ENCODE data around the gene B4GALT1.
"Not testable (repeated sequence)": the region's sequence is repeated elsewhere in the genome, so short reads cannot be mapped to it uniquely, and the experiment has no call there.

Gene B4GALT1

GRCh38 chr9:33184963-33185362 lies 17.8 kb upstream of the B4GALT1 start:
- DNase-seq (ENCODE audit: low spot score): no peak

GRCh38 chr9:33182519-33182918 lies 15.4 kb upstream of the B4GALT1 start:
- DNase-seq (ENCODE audit: low spot score): no peak

GRCh38 chr9:33180526-33181184 lies 13.5 kb upstream of the B4GALT1 start:
- DNase-seq (ENCODE audit: low spot score): no peak

GRCh38 chr9:33178972-33179697 lies 12.0 kb upstream of the B4GALT1 start:
- no peak for DNase-seq (ENCODE audit: low spot score)

GRCh38 chr9:33177639-33178038 lies 10.5 kb upstream of the B4GALT1 start:
- DNase-seq (ENCODE audit: low spot score): no peak

- no peak for DNase-seq (ENCODE audit: low spot score)
Measured at GRCh38 chr9:33177086-33177485, 9.9 kb upstream of the B4GALT1 start.

- no peak for DNase-seq (ENCODE audit: low spot score)
Measured at GRCh38 chr9:33175649-33176325, 8.7 kb upstream of the B4GALT1 start.

GRCh38 chr9:33172256-33173238 lies 5.4 kb upstream of the B4GALT1 start:
- DNase-seq (ENCODE audit: low spot score): no peak

- peak; percentile 47 for DNase-seq (ENCODE audit: low spot score)
Measured at GRCh38 chr9:33170464-33171415, 3.6 kb upstream of the B4GALT1 start.

GRCh38 chr9:33168941-33169544 lies 1.9 kb upstream of the B4GALT1 start:
- DNase-seq (ENCODE audit: low spot score): no peak

- no peak for DNase-seq (ENCODE audit: low spot score)
Measured at GRCh38 chr9:33167972-33168461, 881 bp upstream of the B4GALT1 start.

GRCh38 chr9:33166231-33167083 lies 679 bp downstream of the B4GALT1 start:
- DNase-seq (ENCODE audit: low spot score): no peak

GRCh38 chr9:33165263-33166151 lies 1.6 kb downstream of the B4GALT1 start:
- DNase-seq (ENCODE audit: low spot score): no peak

GRCh38 chr9:33164921-33165262 lies 2.2 kb downstream of the B4GALT1 start:
- DNase-seq (ENCODE audit: low spot score): not testable (repeated sequence)

GRCh38 chr9:33164138-33164809 lies 2.9 kb downstream of the B4GALT1 start:
- DNase-seq (ENCODE audit: low spot score): no peak

- no peak for DNase-seq (ENCODE audit: low spot score)
Measured at GRCh38 chr9:33163433-33164137, 3.6 kb downstream of the B4GALT1 start.

GRCh38 chr9:33162721-33163311 lies 4.3 kb downstream of the B4GALT1 start:
- no peak for DNase-seq (ENCODE audit: low spot score)

Data from SW480 (cell line).